ENCODE data around the gene FIBIN. TPM values are rescaled to one million over a fixed set of nuclear protein-coding genes. Genes with fewer than 3 reads are reported as not detected.

The FIBIN gene
- total RNA-seq, 2 donors from 2014 or later: not detected

- H3K4me1 ChIP-seq (ENCODE audit: control insufficient read depth, insufficient read depth, low read length): no peaks in the 10 kb centered on the region
- peaks cover 2% of the 10 kb centered on the region for H3K4me1 Mint-ChIP-seq
- TF ChIP-seq CTCF (conservative IDR thresholded peaks at IDR 0.05): no peak
- no peaks in the 10 kb centered on the region for H3K27me3 ChIP-seq (ENCODE audit: control insufficient read depth, insufficient read depth, low read length, poor library complexity, severe bottlenecking)
- H3K9ac ChIP-seq (ENCODE audit: extremely low read depth, low read length, poor library complexity, severe bottlenecking): no peak overlapping the region
- H3K27me3 Mint-ChIP-seq (ENCODE audit: insufficient read depth): peaks cover 3% of the 10 kb centered on the region
- no peak overlapping the region for H3K27ac ChIP-seq (ENCODE audit: low read depth, low read length)
- no peaks in the 10 kb centered on the region for H3K36me3 Mint-ChIP-seq (ENCODE audit: low read depth)
- H3K9me3 Mint-ChIP-seq: peaks cover 10% of the 10 kb centered on the region
- H3K27ac Mint-ChIP-seq: no peak overlapping the region
- H3K4me3 Mint-ChIP-seq: no peak overlapping the region
- peaks cover 5% of the 10 kb centered on the region for H3K9me3 ChIP-seq (ENCODE audit: control insufficient read depth, low read length)
- H3K4me3 ChIP-seq (ENCODE audit: low read length): no peak overlapping the region
- H3K36me3 ChIP-seq (ENCODE audit: control insufficient read depth, insufficient read depth, low read length): no peaks in the 10 kb centered on the region
- DNase-seq: no peak
Measured at GRCh38 chr11:26987731-26988130, 6.2 kb upstream of the FIBIN start.

- Histone ChIP-seq H3K4me3 (ENCODE audit: low read length) (no peak overlapping the region), H3K27ac (ENCODE audit: low read depth, low read length) (no peak overlapping the region), H3K9me3 (ENCODE audit: control insufficient read depth, low read length) (no peaks in the 10 kb centered on the region), H3K27me3 (ENCODE audit: control insufficient read depth, insufficient read depth, low read length, poor library complexity, severe bottlenecking) (no peaks in the 10 kb centered on the region), H3K4me1 (ENCODE audit: control insufficient read depth, insufficient read depth, low read length) (no peaks in the 10 kb centered on the region), H3K9ac (ENCODE audit: extremely low read depth, low read length, poor library complexity, severe bottlenecking) (no peak overlapping the region), H3K36me3 (ENCODE audit: control insufficient read depth, insufficient read depth, low read length) (no peaks in the 10 kb centered on the region)
- Mint-ChIP-seq H3K4me3 (no peak overlapping the region), H3K27ac (no peak overlapping the region), H3K4me1 (peaks cover 3% of the 10 kb centered on the region), H3K27me3 (ENCODE audit: insufficient read depth) (peaks cover 34% of the 10 kb centered on the region), H3K36me3 (ENCODE audit: low read depth) (no peaks in the 10 kb centered on the region), H3K9me3 (no peaks in the 10 kb centered on the region)
- 91 to 93% methylated on average over 1 of the region's 1 CpG for WGBS, 2 experiments (ENCODE audit: insufficient coverage in 1 of 2, insufficient read length in 1 of 2)
- no peak for DNase-seq
- no peak for TF ChIP-seq CTCF (conservative IDR thresholded peaks at IDR 0.05)
Measured at GRCh38 chr11:26992031-26992541, 1.8 kb upstream of the FIBIN start.

- Mint-ChIP-seq H3K36me3 (ENCODE audit: low read depth) (no peaks in the 10 kb centered on the region), H3K27me3 (ENCODE audit: insufficient read depth) (peaks cover 35% of the 10 kb centered on the region), H3K27ac (no peak overlapping the region), H3K9me3 (no peaks in the 10 kb centered on the region), H3K4me1 (peaks cover 3% of the 10 kb centered on the region), H3K4me3 (peak overlapping the region; percentile 48)
- H3K27me3 ChIP-seq (ENCODE audit: control insufficient read depth, insufficient read depth, low read length, poor library complexity, severe bottlenecking): no peaks in the 10 kb centered on the region
- peak; percentile 60 for DNase-seq
- WGBS, 2 experiments (ENCODE audit: insufficient coverage in 1 of 2, insufficient read length in 1 of 2): 92 to 93% methylated on average over 18 to 19 of the region's 19 CpGs
- no peaks in the 10 kb centered on the region for H3K9me3 ChIP-seq (ENCODE audit: control insufficient read depth, low read length)
- H3K4me3 ChIP-seq (ENCODE audit: low read length): no peak overlapping the region
- TF ChIP-seq CTCF (conservative IDR thresholded peaks at IDR 0.05): no peak
- no peaks in the 10 kb centered on the region for H3K4me1 ChIP-seq (ENCODE audit: control insufficient read depth, insufficient read depth, low read length)
- H3K27ac ChIP-seq (ENCODE audit: low read depth, low read length): no peak overlapping the region
- no peaks in the 10 kb centered on the region for H3K36me3 ChIP-seq (ENCODE audit: control insufficient read depth, insufficient read depth, low read length)
- no peak overlapping the region for H3K9ac ChIP-seq (ENCODE audit: extremely low read depth, low read length, poor library complexity, severe bottlenecking)
Measured at GRCh38 chr11:26994631-26995095, 751 bp downstream of the FIBIN start.

Measured in endodermal cell (in vitro differentiated cells).